ENCODE data around the gene SLC25A42. TPM values are rescaled to one million over a fixed set of nuclear protein-coding genes. Genes with fewer than 3 reads are reported as not detected.
A peak's percentile ranks its signal among the peaks of the same experiment; 100 is the strongest.

Gene SLC25A42
- total RNA-seq, 3 donors from 2014 or later = 9.4 to 11.7 (median 9.8) TPM

- DNase-seq (no peak), ATAC-seq (no peak)
- intact Hi-C loops (cut with DNase I, micrococcal nuclease) = no loop called here
- H3K4me3 ChIP-seq = peak overlapping the region; percentile 75
- no peaks in the 10 kb centered on the region for H3K36me3 ChIP-seq (ENCODE audit: low read depth)
- TF ChIP-seq, protein P1, sequence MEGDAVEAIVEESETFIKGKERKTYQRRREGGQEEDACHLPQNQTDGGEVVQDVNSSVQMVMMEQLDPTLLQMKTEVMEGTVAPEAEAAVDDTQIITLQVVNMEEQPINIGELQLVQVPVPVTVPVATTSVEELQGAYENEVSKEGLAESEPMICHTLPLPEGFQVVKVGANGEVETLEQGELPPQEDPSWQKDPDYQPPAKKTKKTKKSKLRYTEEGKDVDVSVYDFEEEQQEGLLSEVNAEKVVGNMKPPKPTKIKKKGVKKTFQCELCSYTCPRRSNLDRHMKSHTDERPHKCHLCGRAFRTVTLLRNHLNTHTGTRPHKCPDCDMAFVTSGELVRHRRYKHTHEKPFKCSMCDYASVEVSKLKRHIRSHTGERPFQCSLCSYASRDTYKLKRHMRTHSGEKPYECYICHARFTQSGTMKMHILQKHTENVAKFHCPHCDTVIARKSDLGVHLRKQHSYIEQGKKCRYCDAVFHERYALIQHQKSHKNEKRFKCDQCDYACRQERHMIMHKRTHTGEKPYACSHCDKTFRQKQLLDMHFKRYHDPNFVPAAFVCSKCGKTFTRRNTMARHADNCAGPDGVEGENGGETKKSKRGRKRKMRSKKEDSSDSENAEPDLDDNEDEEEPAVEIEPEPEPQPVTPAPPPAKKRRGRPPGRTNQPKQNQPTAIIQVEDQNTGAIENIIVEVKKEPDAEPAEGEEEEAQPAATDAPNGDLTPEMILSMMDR (IDR thresholded peaks at IDR 0.05) = no peak
- peaks cover 16% of the 10 kb centered on the region for H3K4me1 ChIP-seq (ENCODE audit: low read depth)
- H3K9me3 ChIP-seq = no peaks in the 10 kb centered on the region
These were observed 30.7 kb upstream of the SLC25A42 start for GRCh38 chr19:19033176-19033425.

- TF ChIP-seq, protein P1 (IDR thresholded peaks at IDR 0.05) = no peak
- peak within 1 kb of the TSS; percentile 75 for H3K4me3 ChIP-seq
- intact Hi-C loops (cut with DNase I, micrococcal nuclease) = no loop called here
- no peaks in the 10 kb centered on the region for H3K36me3 ChIP-seq (ENCODE audit: low read depth)
- DNase-seq (peak; percentile 89 to 93 (median 92)), ATAC-seq (peak; percentile 94)
- peaks cover 16% of the 10 kb centered on the region for H3K4me1 ChIP-seq (ENCODE audit: low read depth)
- no peaks in the 10 kb centered on the region for H3K9me3 ChIP-seq
These were observed 30.2 kb upstream of the SLC25A42 start, which contains the start of the genes ARMC6 and SUGP2 for GRCh38 chr19:19033426-19034203. TSS of gene ARMC6 (plus strand) at chr19:19033603. CDS start at chr19:19034210, 607 bp downstream. TSS of gene SUGP2 (minus strand) at chr19:19033517. CDS start at chr19:19031071, 2,446 bp downstream.

- DNase-seq = peak; percentile 78 to 82 (median 80)
These were observed 29.6 kb upstream of the SLC25A42 start for GRCh38 chr19:19034204-19034624.

DNA sequence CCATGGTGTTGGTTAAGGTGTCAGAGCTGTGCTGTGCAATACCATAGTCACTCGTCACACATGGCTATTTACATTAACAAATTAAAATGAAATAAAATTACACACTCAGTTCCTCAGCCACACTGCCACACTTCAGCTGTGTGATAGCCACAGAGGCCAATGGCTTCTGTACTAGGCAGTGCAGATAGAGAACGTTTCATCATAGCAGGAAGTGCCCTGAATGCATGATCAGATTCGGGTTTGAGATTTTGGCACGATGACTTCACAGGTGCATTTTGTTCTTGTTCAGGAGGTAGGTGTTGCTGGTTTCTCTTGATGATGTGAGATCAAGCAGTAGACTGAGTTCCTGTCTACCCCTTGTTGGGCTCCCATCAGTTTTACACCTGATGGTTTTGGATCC, 23.9 kb upstream of the SLC25A42 start:
- ATAC-seq (no peak), DNase-seq (no peak)
- Histone ChIP-seq H3K9me3 (no peaks in the 10 kb centered on the region), H3K36me3 (ENCODE audit: low read depth) (no peaks in the 10 kb centered on the region), H3K4me3 (no peak overlapping the region), H3K4me1 (ENCODE audit: low read depth) (no peaks in the 10 kb centered on the region)
- TF ChIP-seq, protein P1 (IDR thresholded peaks at IDR 0.05) = no peak
- intact Hi-C loops (cut with DNase I, micrococcal nuclease) = no loop called here

More at GRCh38 chr19:19034204-19034624, 29.6 kb upstream of the SLC25A42 start:
- TF ChIP-seq, protein P1 (IDR thresholded peaks at IDR 0.05) = no peak
- peak; percentile 81 for ATAC-seq
- no peak overlapping the region for H3K4me3 ChIP-seq
- no peaks in the 10 kb centered on the region for H3K36me3 ChIP-seq (ENCODE audit: low read depth)
- no peaks in the 10 kb centered on the region for H3K9me3 ChIP-seq
- peaks cover 16% of the 10 kb centered on the region for H3K4me1 ChIP-seq (ENCODE audit: low read depth)
- intact Hi-C loops (cut with DNase I, micrococcal nuclease) = no loop called here

GRCh38 chr19:19040417-19040816, 23.4 kb upstream of the SLC25A42 start:
- TF ChIP-seq, protein P1 (IDR thresholded peaks at IDR 0.05) = no peak
- no peak overlapping the region for H3K4me3 ChIP-seq
- intact Hi-C loops (cut with DNase I, micrococcal nuclease) = no loop called here
- H3K36me3 ChIP-seq (ENCODE audit: low read depth) = no peaks in the 10 kb centered on the region
- H3K4me1 ChIP-seq (ENCODE audit: low read depth) = no peaks in the 10 kb centered on the region
- ATAC-seq (peak; percentile 13), DNase-seq (no peak)
- H3K9me3 ChIP-seq = no peaks in the 10 kb centered on the region
